Activated CD4-positive, alpha-beta T cell treated with anti-CD3 and anti-CD28 coated beads, Interleukin-2, amount 10 ng/mL, durations not matched to agents 24 days and 14 days (primary cell): Measurements from ENCODE around the gene NOM1. TPM values are rescaled to one million over a fixed set of nuclear protein-coding genes. Genes with fewer than 3 reads are reported as not detected.

Experiments
- DNase-seq: peaks from one replicate; pipeline ENCODE4 v3.0.0; 2022
- H3K27ac Mint-ChIP-seq: one replicate; pipeline ENCODE4 v1.8.0; 2022; ENCODE audit warnings: mild to moderate bottlenecking, mixed read lengths
- H3K27me3 Mint-ChIP-seq: one replicate; pipeline ENCODE4 v1.8.0; 2022; ENCODE audit warnings: mixed read lengths
- H3K36me3 Mint-ChIP-seq: one replicate; pipeline ENCODE4 v1.8.0; 2022; ENCODE audit warnings: low read depth, mild to moderate bottlenecking, mixed read lengths
- H3K4me1 Mint-ChIP-seq: one replicate; pipeline ENCODE4 v1.8.0; 2021; ENCODE audit warnings: mixed read lengths
- H3K4me3 Mint-ChIP-seq: one replicate; pipeline ENCODE4 v1.8.0; 2022; ENCODE audit warnings: mild to moderate bottlenecking, moderate library complexity, mixed read lengths
- H3K9me3 Mint-ChIP-seq: one replicate; pipeline ENCODE4 v1.8.0; 2021; ENCODE audit warnings: mixed read lengths
- intact Hi-C: fragments of 100-400 bp; cut with micrococcal nuclease; formaldehyde crosslinking; loops from one replicate; pipeline ENCODE4 v1.15.1; 2023
- total RNA-seq: library from RNA; stranded (reverse); gene quantifications from 2 replicates; pipeline ENCODE4 v1.2.3, GENCODE V29; 2022

The NOM1 gene
- total RNA-seq, 1 donor from 2014 or later, result 54.5 TPM

DNA sequence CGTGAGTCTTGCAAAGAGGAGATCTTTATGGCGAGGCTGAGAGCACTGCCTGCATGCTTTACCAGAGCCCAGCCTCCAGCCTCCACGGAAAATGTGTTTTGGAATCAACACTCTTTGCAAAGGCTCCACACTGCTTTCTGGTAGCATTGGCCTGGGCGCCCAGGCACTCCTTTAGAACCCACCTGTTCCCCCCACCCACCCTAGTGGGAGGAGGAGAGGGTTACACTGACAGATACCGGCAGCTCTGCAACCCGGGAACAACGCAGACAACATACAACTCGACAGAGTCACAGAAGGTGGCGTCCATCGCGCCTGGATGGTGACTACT lies 66.5 kb downstream of the NOM1 start:
- Mint-ChIP-seq H3K4me1 (peaks cover 16% of the 10 kb centered on the region), H3K4me3 (no peak overlapping the region), H3K36me3 (no peaks in the 10 kb centered on the region), H3K9me3 (no peaks in the 10 kb centered on the region), H3K27me3 (peaks cover 81% of the 10 kb centered on the region), H3K27ac (no peak overlapping the region)
- DNase-seq, result no peak
- intact Hi-C loops, result loop anchor here (5.0 kb wide), 1 partner anchor 1564 kb away; no protein-coding TSS in a partner anchor

GRCh38 chr7:157016352-157017041 lies 67.0 kb downstream of the NOM1 start:
- Mint-ChIP-seq H3K27ac (no peak overlapping the region), H3K36me3 (no peaks in the 10 kb centered on the region), H3K4me3 (no peak overlapping the region), H3K27me3 (peaks cover 77% of the 10 kb centered on the region), H3K4me1 (peaks cover 16% of the 10 kb centered on the region), H3K9me3 (no peaks in the 10 kb centered on the region)
- intact Hi-C loops, result loop anchor here (5.0 kb wide), 1 partner anchor 1564 kb away; no protein-coding TSS in a partner anchor
- peak; percentile 73 for DNase-seq

- no peak for DNase-seq
- peaks cover 74% of the 10 kb centered on the region for H3K27me3 Mint-ChIP-seq
- intact Hi-C loops, result loop anchor here (5.0 kb wide), 1 partner anchor 1565 kb away; no protein-coding TSS in a partner anchor
- H3K9me3 Mint-ChIP-seq, result no peaks in the 10 kb centered on the region
- no peak overlapping the region for H3K27ac Mint-ChIP-seq
- peaks cover 13% of the 10 kb centered on the region for H3K4me1 Mint-ChIP-seq
- H3K36me3 Mint-ChIP-seq, result no peaks in the 10 kb centered on the region
- H3K4me3 Mint-ChIP-seq, result no peak overlapping the region
Measured at GRCh38 chr7:157017149-157017548, 67.6 kb downstream of the NOM1 start.

GRCh38 chr7:157017603-157018327 lies 68.3 kb downstream of the NOM1 start:
- peaks cover 13% of the 10 kb centered on the region for H3K4me1 Mint-ChIP-seq
- no peaks in the 10 kb centered on the region for H3K9me3 Mint-ChIP-seq
- H3K27me3 Mint-ChIP-seq, result peaks cover 74% of the 10 kb centered on the region
- H3K27ac Mint-ChIP-seq, result no peak overlapping the region
- H3K36me3 Mint-ChIP-seq, result no peaks in the 10 kb centered on the region
- intact Hi-C loops, result loop anchor here (1.0 to 5.0 kb wide), 4 partner anchors 7 to 1637 kb away; partner anchors contain the start of gene MNX1
- H3K4me3 Mint-ChIP-seq, result no peak overlapping the region
- DNase-seq, result no peak

DNA sequence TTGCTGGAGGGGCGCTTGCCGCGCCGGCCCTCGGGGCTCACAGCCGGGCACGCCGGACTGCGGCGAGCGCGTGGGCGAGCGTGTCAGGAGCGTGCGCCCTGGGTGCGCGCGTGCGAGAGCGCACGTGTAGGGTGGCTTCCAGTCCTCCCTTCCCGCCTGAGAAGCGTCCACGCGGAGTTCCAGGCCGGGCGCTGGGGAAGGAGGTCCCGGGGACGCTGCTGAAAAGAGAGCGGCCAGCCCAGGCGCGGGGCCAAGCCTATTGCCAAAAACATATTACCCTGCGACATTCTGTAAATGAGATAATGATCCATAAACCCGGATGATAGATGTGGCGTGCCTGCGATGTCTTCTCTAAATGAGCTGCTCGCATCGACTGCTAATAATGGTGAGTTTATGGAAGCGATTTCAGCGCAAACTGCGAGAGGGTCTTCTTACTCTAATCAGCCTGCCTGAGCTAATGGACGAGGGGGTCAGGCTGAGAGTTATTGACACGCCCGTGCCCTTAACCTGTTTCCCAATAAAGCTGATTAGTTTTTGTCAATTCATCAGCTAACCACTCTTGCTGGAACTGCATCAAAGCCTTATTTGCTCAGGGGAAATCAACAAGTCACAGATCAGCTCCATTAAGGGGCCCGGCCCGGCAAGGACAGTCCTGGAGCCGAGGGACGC lies 69.0 kb downstream of the NOM1 start:
- no peaks in the 10 kb centered on the region for H3K36me3 Mint-ChIP-seq
- DNase-seq, result no peak
- no peak overlapping the region for H3K4me3 Mint-ChIP-seq
- no peak overlapping the region for H3K27ac Mint-ChIP-seq
- intact Hi-C loops, result loop anchor here (1.0 to 5.0 kb wide), 4 partner anchors 8 to 1638 kb away; partner anchors contain the start of gene MNX1
- H3K4me1 Mint-ChIP-seq, result peaks cover 13% of the 10 kb centered on the region
- H3K27me3 Mint-ChIP-seq, result peaks cover 74% of the 10 kb centered on the region
- no peaks in the 10 kb centered on the region for H3K9me3 Mint-ChIP-seq

GRCh38 chr7:157018997-157019608 lies 69.6 kb downstream of the NOM1 start:
- Mint-ChIP-seq H3K36me3 (no peaks in the 10 kb centered on the region), H3K9me3 (no peaks in the 10 kb centered on the region), H3K4me1 (peaks cover 13% of the 10 kb centered on the region), H3K4me3 (no peak overlapping the region), H3K27me3 (peaks cover 72% of the 10 kb centered on the region), H3K27ac (no peak overlapping the region)
- intact Hi-C loops, result loop anchor here (1.0 to 5.0 kb wide), 4 partner anchors 9 to 1638 kb away; partner anchors contain the start of gene MNX1
- DNase-seq, result no peak

- Mint-ChIP-seq H3K4me1 (peaks cover 11% of the 10 kb centered on the region), H3K9me3 (peaks cover under 1% of the 10 kb centered on the region), H3K4me3 (no peak overlapping the region), H3K36me3 (no peaks in the 10 kb centered on the region), H3K27ac (no peak overlapping the region), H3K27me3 (peaks cover 72% of the 10 kb centered on the region)
- intact Hi-C loops, result loop anchor here (2.0 to 5.0 kb wide), 4 partner anchors 672 to 1639 kb away; no protein-coding TSS in a partner anchor
- DNase-seq, result no peak
Measured at GRCh38 chr7:157019718-157020451, 70.4 kb downstream of the NOM1 start.

GRCh38 chr7:157020514-157021070 lies 71.1 kb downstream of the NOM1 start:
- H3K36me3 Mint-ChIP-seq, result no peaks in the 10 kb centered on the region
- intact Hi-C loops, result loop anchor here (5.0 kb wide), 2 partner anchors 672 to 1213 kb away; no protein-coding TSS in a partner anchor
- no peak overlapping the region for H3K27ac Mint-ChIP-seq
- no peak for DNase-seq
- no peak overlapping the region for H3K4me3 Mint-ChIP-seq
- H3K9me3 Mint-ChIP-seq, result peaks cover 5% of the 10 kb centered on the region
- H3K27me3 Mint-ChIP-seq, result peaks cover 72% of the 10 kb centered on the region
- peaks cover 11% of the 10 kb centered on the region for H3K4me1 Mint-ChIP-seq

GRCh38 chr7:157021071-157021870 lies 71.8 kb downstream of the NOM1 start:
- Mint-ChIP-seq H3K9me3 (peaks cover 5% of the 10 kb centered on the region), H3K4me1 (peaks cover 8% of the 10 kb centered on the region), H3K36me3 (no peaks in the 10 kb centered on the region), H3K27ac (no peak overlapping the region), H3K4me3 (no peak overlapping the region), H3K27me3 (peaks cover 74% of the 10 kb centered on the region)
- DNase-seq, result no peak
- intact Hi-C loops, result loop anchor here (5.0 kb wide), 2 partner anchors 671 to 1214 kb away; no protein-coding TSS in a partner anchor

- no peak overlapping the region for H3K4me3 Mint-ChIP-seq
Measured at GRCh38 chr7:157021871-157022680, 72.6 kb downstream of the NOM1 start.

More at GRCh38 chr7:157021871-157022680, 72.6 kb downstream of the NOM1 start:
- Mint-ChIP-seq H3K9me3 (peaks cover 5% of the 10 kb centered on the region), H3K27ac (no peak overlapping the region), H3K36me3 (no peaks in the 10 kb centered on the region), H3K27me3 (peaks cover 74% of the 10 kb centered on the region), H3K4me1 (peaks cover 2% of the 10 kb centered on the region)
- DNase-seq, result no peak
- intact Hi-C loops, result loop anchor here (5.0 kb wide), 2 partner anchors 670 to 1215 kb away; no protein-coding TSS in a partner anchor
